MM.1S (cell line): ENCODE measurements around the gene FANCG.

ENCODE experiments used
- EZH2phosphoT487 ChIP-seq: fragments of 300-600 bp; sonication (generic); IDR thresholded peaks from 2 replicates; pipeline ENCODE4 v1.6.1; 2018; ENCODE audit warnings: antibody characterized with exemption, low read length
- TF ChIP-seq, protein P1 (sequence below): fragments of 300-600 bp; sonication (generic); IDR thresholded peaks from 2 replicates; pipeline ENCODE4 v1.5.1; 2016; ENCODE audit warnings: antibody characterized with exemption, low read length, mixed read lengths

DNA sequence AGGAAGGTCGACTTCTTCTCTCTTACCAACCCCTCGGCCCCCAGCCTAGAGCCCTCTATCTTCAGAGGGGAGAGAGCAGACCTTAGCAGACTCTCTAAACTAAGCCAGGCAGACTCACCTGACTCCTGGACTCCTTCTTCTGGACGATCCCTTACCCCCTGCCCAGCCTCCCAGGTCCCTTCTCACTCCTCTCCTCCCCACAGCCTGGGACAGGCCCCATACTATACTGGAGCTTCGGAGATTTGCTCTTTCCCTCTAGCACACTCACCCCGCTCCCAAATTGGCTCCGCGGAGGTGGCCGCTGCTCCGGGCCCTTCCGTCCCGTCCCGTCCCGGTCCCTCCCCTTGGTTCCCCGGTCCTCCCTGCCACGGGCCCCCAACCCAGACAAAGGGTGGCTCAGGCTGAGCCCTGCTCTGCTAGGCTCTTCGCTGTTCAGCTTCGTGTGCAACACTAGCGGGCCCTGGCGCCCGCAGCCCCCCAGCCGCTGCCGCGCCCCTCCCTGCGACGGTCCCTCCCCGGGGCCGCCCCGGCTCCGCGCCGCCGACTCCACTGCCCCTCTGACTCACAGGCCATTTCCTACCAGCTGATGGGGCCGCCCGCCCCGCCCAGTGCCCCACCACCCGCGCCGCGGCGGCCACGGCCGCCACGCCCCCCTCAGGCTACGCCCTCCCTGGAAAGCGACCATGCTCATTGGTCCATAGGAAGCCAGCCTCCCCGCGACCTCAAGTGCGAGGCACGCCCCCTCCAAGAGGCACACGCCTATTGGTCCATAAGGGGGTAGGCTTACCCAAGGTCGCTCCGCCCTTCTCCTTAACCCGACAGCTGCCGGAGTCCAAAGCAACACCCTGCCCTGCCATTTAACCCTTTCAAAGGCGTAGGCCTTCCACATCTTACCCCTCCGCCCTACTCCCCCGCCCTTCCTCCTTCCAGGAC, 31.5 kb upstream of the FANCG start:
- TF ChIP-seq, protein P1, sequence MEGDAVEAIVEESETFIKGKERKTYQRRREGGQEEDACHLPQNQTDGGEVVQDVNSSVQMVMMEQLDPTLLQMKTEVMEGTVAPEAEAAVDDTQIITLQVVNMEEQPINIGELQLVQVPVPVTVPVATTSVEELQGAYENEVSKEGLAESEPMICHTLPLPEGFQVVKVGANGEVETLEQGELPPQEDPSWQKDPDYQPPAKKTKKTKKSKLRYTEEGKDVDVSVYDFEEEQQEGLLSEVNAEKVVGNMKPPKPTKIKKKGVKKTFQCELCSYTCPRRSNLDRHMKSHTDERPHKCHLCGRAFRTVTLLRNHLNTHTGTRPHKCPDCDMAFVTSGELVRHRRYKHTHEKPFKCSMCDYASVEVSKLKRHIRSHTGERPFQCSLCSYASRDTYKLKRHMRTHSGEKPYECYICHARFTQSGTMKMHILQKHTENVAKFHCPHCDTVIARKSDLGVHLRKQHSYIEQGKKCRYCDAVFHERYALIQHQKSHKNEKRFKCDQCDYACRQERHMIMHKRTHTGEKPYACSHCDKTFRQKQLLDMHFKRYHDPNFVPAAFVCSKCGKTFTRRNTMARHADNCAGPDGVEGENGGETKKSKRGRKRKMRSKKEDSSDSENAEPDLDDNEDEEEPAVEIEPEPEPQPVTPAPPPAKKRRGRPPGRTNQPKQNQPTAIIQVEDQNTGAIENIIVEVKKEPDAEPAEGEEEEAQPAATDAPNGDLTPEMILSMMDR: no peak
- TF ChIP-seq EZH2phosphoT487: no peak
